ENCODE results near the gene PI4K2B. TPM values are rescaled to one million over a fixed set of nuclear protein-coding genes. Genes with fewer than 3 reads are reported as not detected.
"Not testable (repeated sequence)": the region's sequence is repeated elsewhere in the genome, so short reads cannot be mapped to it uniquely, and the experiment has no call there.

The PI4K2B gene
- total and polyA plus RNA-seq, 4 donors = 12.3 to 34.7 (median 19.4) TPM

- H3K27ac ChIP-seq (ENCODE audit: low read depth in 1 of 2, low read length in 2 of 2); H3K27me3 ChIP-seq (ENCODE audit: control insufficient read depth in 4 of 4, insufficient read depth in 4 of 4, low read length in 3 of 4); H3K36me3 ChIP-seq (ENCODE audit: control insufficient read depth in 4 of 4, insufficient read depth in 3 of 4, low read depth in 1 of 4, low read length in 3 of 4); H3K9me3 ChIP-seq (ENCODE audit: control insufficient read depth in 4 of 4, low read length in 3 of 4); DNase-seq (ENCODE audit: low spot score); H3K9ac ChIP-seq (ENCODE audit: low read depth in 1 of 2, low read length in 2 of 2); H3K4me3 ChIP-seq (ENCODE audit: low read depth in 1 of 3, low read length in 3 of 3): not testable (repeated sequence)
- peaks cover 0 to 11% (median 1%) of the 10 kb centered on the region in 4 donors for H3K4me1 ChIP-seq (ENCODE audit: control insufficient read depth in 4 of 4, insufficient read depth in 4 of 4, low read length in 3 of 4)
- WGBS = 81% methylated on average over 3 of the region's 3 CpGs
Observed at GRCh38 chr4:25328463-25328862, 94.6 kb downstream of the PI4K2B start.

Small RNA genes lying within 50 kb of the gene (small RNA-seq; reads per million reads assigned to genes)
- gene RF00004 = not detected

Other genes with a start within 250 kb of the PI4K2B start
- gene LGI2, start 203.1 kb upstream of the PI4K2B start, total RNA-seq = under 1 TPM; 0.08 to 0.19 TPM
- gene LGI2, start 203.1 kb upstream of the PI4K2B start, polyA plus RNA-seq = under 1 TPM in 1 of 2 donors, not detected in 1; 0.05 TPM
- gene SEPSECS, start 73.6 kb upstream of the PI4K2B start, total RNA-seq = 10 to 100 TPM; 14.9 to 31.7 TPM
- gene SEPSECS, start 73.6 kb upstream of the PI4K2B start, polyA plus RNA-seq = 10 to 100 TPM; 10.3 to 11.5 TPM
- 1 to 10 TPM; 6.7 to 7.4 TPM for gene ZCCHC4, start 78.7 kb downstream of the PI4K2B start, total RNA-seq
- gene ZCCHC4, start 78.7 kb downstream of the PI4K2B start, polyA plus RNA-seq = 1 to 10 TPM; 2.1 to 2.4 TPM
- gene ANAPC4, start 143.2 kb downstream of the PI4K2B start, total RNA-seq = 10 to 100 TPM in 1 of 2 donors, 1 to 10 TPM in 1; 9.0 to 17.3 TPM
- gene ANAPC4, start 143.2 kb downstream of the PI4K2B start, polyA plus RNA-seq = 10 to 100 TPM in 1 of 2 donors, 1 to 10 TPM in 1; 5.7 to 13.0 TPM

Data from liver (tissue), 10 donors.